Measurements from ENCODE around the gene LRMDA. TPM values are rescaled to one million over a fixed set of nuclear protein-coding genes. Genes with fewer than 3 reads are reported as not detected.
A peak's percentile ranks its signal among the peaks of the same experiment; 100 is the strongest.

LRMDA gene
- total RNA-seq, 4 donors from 2014 or later = 1.5 to 15.7 (median 4.6) TPM

DNA sequence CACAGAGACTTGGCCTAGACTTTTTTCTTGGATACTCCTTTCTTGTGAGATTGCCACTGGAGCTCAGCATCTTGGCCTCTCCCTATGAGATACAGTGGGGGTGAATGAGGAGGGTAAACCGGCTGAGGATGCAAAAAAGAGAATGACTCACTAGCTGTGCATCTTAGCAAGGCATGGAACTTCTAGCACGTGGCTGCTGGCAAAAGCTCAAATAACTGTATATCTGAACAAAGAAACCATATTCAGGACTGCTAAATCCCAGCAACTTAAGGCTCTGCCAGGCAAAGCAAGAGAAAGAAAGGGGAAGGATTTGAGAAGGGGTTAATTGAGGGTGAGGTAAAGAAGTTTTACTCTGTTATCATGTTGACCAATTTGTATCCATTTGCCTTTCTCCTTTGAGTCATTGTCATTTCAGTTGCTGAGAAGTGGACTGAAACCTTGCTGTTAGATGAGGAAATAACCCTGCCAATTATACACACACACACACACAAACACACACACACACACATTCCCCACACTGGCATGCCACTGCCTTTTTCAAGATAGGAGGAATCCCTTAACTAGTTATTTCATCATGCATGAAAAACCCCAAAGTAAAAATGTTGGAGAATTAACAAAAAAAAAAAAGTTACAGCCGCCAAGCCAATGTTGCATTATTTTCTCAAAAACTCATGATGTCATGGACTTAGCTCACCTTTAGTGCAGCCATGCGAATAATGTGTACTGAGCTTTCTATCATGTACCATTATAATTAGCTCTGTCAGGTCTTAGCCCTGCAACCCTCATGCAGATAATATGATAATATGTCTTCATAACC lies 997.3 kb downstream of the LRMDA start:
- DNase-seq = no peak
- no peak for TF ChIP-seq POLR2A (IDR thresholded peaks at IDR 0.05)
- TF ChIP-seq, protein P1, sequence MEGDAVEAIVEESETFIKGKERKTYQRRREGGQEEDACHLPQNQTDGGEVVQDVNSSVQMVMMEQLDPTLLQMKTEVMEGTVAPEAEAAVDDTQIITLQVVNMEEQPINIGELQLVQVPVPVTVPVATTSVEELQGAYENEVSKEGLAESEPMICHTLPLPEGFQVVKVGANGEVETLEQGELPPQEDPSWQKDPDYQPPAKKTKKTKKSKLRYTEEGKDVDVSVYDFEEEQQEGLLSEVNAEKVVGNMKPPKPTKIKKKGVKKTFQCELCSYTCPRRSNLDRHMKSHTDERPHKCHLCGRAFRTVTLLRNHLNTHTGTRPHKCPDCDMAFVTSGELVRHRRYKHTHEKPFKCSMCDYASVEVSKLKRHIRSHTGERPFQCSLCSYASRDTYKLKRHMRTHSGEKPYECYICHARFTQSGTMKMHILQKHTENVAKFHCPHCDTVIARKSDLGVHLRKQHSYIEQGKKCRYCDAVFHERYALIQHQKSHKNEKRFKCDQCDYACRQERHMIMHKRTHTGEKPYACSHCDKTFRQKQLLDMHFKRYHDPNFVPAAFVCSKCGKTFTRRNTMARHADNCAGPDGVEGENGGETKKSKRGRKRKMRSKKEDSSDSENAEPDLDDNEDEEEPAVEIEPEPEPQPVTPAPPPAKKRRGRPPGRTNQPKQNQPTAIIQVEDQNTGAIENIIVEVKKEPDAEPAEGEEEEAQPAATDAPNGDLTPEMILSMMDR (IDR thresholded peaks at IDR 0.05) = no peak
- H3K36me3 ChIP-seq = no peaks in the 10 kb centered on the region
- H3K27ac ChIP-seq = no peak overlapping the region
- H3K4me3 ChIP-seq = no peak overlapping the region
- intact Hi-C loops (cut with DNase I; ENCODE audit: low total_unique reads) = no loop called here
- no peaks in the 10 kb centered on the region for H3K9me3 ChIP-seq
- H3K4me1 ChIP-seq = peaks cover 11 to 14% of the 10 kb centered on the region in 2 donors
- no peaks in the 10 kb centered on the region for H3K27me3 ChIP-seq

DNA sequence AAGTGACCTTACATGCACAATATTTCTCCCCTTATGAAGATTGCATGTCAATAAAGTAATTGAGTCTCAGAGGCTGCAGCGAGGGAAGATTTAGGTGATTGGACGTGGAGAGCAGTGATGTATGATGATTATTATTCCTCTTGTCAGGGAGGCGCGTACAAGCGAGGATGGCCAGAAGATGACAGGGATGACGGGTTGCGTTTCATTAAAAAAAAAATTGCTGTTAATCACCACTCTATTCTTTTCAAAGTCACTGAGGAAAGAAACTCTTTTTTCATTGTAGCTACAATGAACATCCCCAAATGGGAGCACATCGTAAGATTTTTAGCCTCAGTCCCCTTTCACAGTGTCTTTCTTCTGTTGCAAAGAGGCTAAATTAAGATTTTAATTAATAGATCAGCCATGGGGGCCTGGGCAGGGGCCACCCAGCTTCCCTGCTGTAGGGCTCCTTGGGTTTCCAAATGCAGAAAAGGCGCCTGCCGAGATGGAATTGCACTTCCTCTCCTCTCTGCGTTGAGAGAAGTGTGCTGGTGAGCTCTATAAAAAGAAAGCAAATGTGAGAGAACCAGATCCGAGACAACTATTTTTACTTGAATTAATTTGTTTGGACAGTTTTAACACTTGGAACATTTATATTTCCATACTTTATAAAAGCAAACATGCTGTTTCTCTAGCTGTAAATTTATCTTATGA lies 998.1 kb downstream of the LRMDA start:
- peak overlapping the region; percentile 1 to 6 for H3K4me3 ChIP-seq
- peak overlapping the region; percentile 64 to 73 for H3K27ac ChIP-seq
- H3K27me3 ChIP-seq = no peaks in the 10 kb centered on the region
- no peaks in the 10 kb centered on the region for H3K36me3 ChIP-seq
- no peaks in the 10 kb centered on the region for H3K9me3 ChIP-seq
- TF ChIP-seq, protein P1 (IDR thresholded peaks at IDR 0.05) = no peak
- TF ChIP-seq POLR2A (IDR thresholded peaks at IDR 0.05) = no peak
- H3K4me1 ChIP-seq = peaks cover 11 to 14% of the 10 kb centered on the region in 2 donors
- intact Hi-C loops (cut with DNase I; ENCODE audit: low total_unique reads) = no loop called here
- DNase-seq = no peak

DNA sequence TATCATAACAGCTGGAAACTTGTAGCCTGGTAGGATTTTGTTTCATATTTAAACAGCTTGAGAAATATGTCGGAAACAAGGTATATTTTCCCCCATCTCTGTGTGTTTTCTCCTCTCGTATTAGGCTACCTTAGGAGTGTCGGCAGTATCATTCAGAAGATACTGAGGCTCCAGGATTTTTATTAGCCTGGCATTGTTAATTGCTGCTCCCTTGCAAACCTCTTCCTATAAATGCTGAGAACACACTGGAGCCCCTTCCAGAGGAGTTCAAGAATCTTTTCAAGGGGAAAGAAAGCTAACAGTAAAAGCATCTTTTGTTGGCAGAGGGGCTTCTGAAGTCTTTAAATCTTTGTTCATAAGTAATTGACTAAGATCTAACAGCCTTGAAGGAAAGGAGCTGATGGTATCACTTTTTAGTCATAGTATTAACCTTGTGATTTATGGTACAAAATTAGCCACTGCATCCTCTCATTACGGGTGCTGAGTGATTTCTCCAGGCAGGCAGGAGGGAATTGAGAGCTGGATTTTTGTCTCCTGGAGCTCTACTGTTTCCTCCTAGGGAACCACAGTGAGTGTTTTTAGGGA lies 998.7 kb downstream of the LRMDA start:
- Histone ChIP-seq H3K4me1 (peaks cover 11 to 14% of the 10 kb centered on the region in 2 donors), H3K27me3 (no peaks in the 10 kb centered on the region), H3K36me3 (no peaks in the 10 kb centered on the region), H3K27ac (peak overlapping the region; percentile 64 to 73), H3K9me3 (no peaks in the 10 kb centered on the region), H3K4me3 (peak overlapping the region; percentile 1 to 6)
- intact Hi-C loops (cut with DNase I; ENCODE audit: low total_unique reads) = no loop called here
- no peak for TF ChIP-seq POLR2A (IDR thresholded peaks at IDR 0.05)
- TF ChIP-seq, protein P1 (IDR thresholded peaks at IDR 0.05) = no peak
- no peak for DNase-seq

DNA sequence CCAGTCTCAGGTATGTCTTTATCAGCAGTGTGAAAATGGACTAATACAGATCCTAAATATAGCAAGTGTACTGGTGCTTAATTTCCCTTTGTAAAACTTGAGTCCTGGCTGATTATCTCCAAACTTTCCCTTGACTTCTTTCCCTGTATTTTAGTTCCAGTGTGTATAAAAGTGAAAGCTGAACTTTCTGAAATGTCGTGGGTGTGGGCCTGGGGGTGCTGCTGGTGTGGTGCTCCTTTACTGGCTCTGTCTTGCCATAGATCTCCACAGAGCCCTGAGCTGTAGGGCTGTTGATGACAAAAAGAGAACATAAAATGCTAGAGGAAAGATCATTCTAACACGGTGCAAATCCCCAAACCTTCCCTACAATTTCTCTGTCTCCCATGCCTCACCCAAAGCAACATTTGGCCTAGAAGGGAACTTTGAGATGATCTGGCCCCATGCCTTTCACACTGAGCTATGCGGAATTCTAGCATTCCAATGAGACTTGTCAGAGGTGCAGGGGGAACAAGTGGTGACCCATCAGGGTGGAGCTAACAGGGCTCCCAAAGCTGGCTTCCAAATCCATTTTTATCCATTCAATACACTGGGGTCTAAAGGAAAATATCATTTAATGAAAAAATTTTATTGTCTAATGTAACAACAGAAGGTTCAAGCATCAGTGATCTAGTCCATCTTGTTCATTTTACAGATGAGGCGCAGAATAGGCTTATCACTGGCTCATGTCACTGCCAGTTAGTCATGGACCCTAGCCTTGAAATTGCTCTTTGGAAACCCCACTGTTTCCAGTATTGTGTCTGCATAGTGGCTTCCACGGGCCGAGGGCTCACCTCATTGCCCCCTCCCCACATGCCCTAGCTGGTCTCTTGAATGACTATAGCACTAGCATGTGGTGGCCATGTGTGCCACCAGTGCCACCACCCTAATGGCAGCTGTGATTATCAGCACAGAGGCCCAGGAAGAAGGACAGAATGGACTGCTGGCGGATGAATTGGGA lies 1000.9 kb downstream of the LRMDA start:
- peaks cover 11 to 14% of the 10 kb centered on the region in 2 donors for H3K4me1 ChIP-seq
- no peaks in the 10 kb centered on the region for H3K27me3 ChIP-seq
- no peaks in the 10 kb centered on the region for H3K36me3 ChIP-seq
- H3K4me3 ChIP-seq = no peak overlapping the region
- peak; percentile 56 to 57 for DNase-seq
- peak overlapping the region; percentile 64 to 73 for H3K27ac ChIP-seq
- H3K9me3 ChIP-seq = no peaks in the 10 kb centered on the region
- intact Hi-C loops (cut with DNase I; ENCODE audit: low total_unique reads) = no loop called here
- no peak for TF ChIP-seq POLR2A (IDR thresholded peaks at IDR 0.05)
- TF ChIP-seq, protein P1 (IDR thresholded peaks at IDR 0.05) = no peak
